ENCODE results near the gene ANTXRL. TPM values are rescaled to one million over a fixed set of nuclear protein-coding genes. Genes with fewer than 3 reads are reported as not detected.

The ANTXRL gene
- total and polyA plus RNA-seq, 10 of the 15 experiments (the other 5 are each of a cell fraction or from before 2014, with no cell fraction given), result not detected

- in situ Hi-C loops (cut with MboI) (no loop called here), intact Hi-C loops (cut with micrococcal nuclease; ENCODE audit: unreplicated experiment) (no loop called here)
- SMC1A ChIA-PET (ENCODE audit: uncharacterized antibody, unreplicated experiment), result no interaction called here
- peaks cover 2 to 5% of the 10 kb centered on the region in 2 experiments; a peak in 3 of 4 replicates for H3K27me3 ChIP-seq (replicated peaks in 1 of 2; ENCODE audit: control insufficient read depth in 2 of 2, insufficient read depth in 2 of 2, low read length in 1 of 2)
- CTCF ChIA-PET, result no interaction called here
- TF ChIP-seq ZZZ3 (IDR thresholded peaks at IDR 0.05; ENCODE audit: control insufficient read depth, insufficient read length, low read depth), result no peak
- no peaks in the 10 kb centered on the region for H3K4me1 ChIP-seq (ENCODE audit: control insufficient read depth, insufficient read depth, low read length)
- no peaks in the 10 kb centered on the region for H3K36me3 ChIP-seq (ENCODE audit: control insufficient read depth in 2 of 2, insufficient read depth in 2 of 2, low read length in 1 of 2)
- FAIRE-seq (no peak), ATAC-seq (no peak), DNase-seq (ENCODE audit: low read depth, low spot score) (no peak)
- no peaks in the 10 kb centered on the region for H3K9me3 ChIP-seq (replicated peaks; ENCODE audit: control insufficient read depth, insufficient read depth, low read length)
- POLR2A ChIA-PET, result no interaction called here
- no peaks in the 10 kb centered on the region for H3K79me2 ChIP-seq (ENCODE audit: control insufficient read depth, insufficient read depth, low read length)
- H3K9ac ChIP-seq (ENCODE audit: control insufficient read depth, insufficient read depth, low read length), result no peak overlapping the region
- H3K27ac ChIP-seq (ENCODE audit: control insufficient read depth, insufficient read depth), result no peak overlapping the region
- WGBS (ENCODE audit: insufficient coverage, insufficient replicate concordance, low lambda C conversion rate, missing lambda C conversion rate), result 41% methylated on average over 10 of the region's 10 CpGs
- RAD21 ChIA-PET (ENCODE audit: unreplicated experiment), result no interaction called here
- no peak overlapping the region for H2AFZ ChIP-seq (ENCODE audit: control insufficient read depth, low read depth, low read length)
- H3K4me2 ChIP-seq (ENCODE audit: control insufficient read depth, insufficient read depth), result no peak overlapping the region
- H3K4me3 ChIP-seq, result no peak overlapping the region
- BruUV-seq (replicated peaks), result no TSS peak
- no peaks in the 10 kb centered on the region for H4K20me1 ChIP-seq (ENCODE audit: control insufficient read depth, insufficient read depth)
Measured at GRCh38 chr10:46307281-46308112, 20.7 kb downstream of the ANTXRL start.

GRCh38 chr10:46308113-46308415, 21.3 kb downstream of the ANTXRL start:
- CTCF ChIA-PET, result no interaction called here

More at GRCh38 chr10:46308113-46308415, 21.3 kb downstream of the ANTXRL start:
- Histone ChIP-seq H3K4me2 (ENCODE audit: control insufficient read depth, insufficient read depth) (no peak overlapping the region), H3K4me1 (ENCODE audit: control insufficient read depth, insufficient read depth, low read length) (no peaks in the 10 kb centered on the region), H3K36me3 (ENCODE audit: control insufficient read depth in 2 of 2, insufficient read depth in 2 of 2, low read length in 1 of 2) (no peaks in the 10 kb centered on the region), H3K27ac (ENCODE audit: control insufficient read depth, insufficient read depth) (no peak overlapping the region), H3K4me3 (no peak overlapping the region), H3K79me2 (ENCODE audit: control insufficient read depth, insufficient read depth, low read length) (no peaks in the 10 kb centered on the region), H3K9ac (ENCODE audit: control insufficient read depth, insufficient read depth, low read length) (no peak overlapping the region), H4K20me1 (ENCODE audit: control insufficient read depth, insufficient read depth) (no peaks in the 10 kb centered on the region), H2AFZ (ENCODE audit: control insufficient read depth, low read depth, low read length) (no peak overlapping the region), H3K27me3 (replicated peaks in 1 of 2; ENCODE audit: control insufficient read depth in 2 of 2, insufficient read depth in 2 of 2, low read length in 1 of 2) (peaks cover 2 to 5% of the 10 kb centered on the region in 2 experiments; a peak in 3 of 4 replicates), H3K9me3 (replicated peaks; ENCODE audit: control insufficient read depth, insufficient read depth, low read length) (no peaks in the 10 kb centered on the region)
- TF ChIP-seq CREM (IDR thresholded peaks at IDR 0.05; ENCODE audit: low read depth) (no peak), RB1 (IDR thresholded peaks at IDR 0.05; ENCODE audit: borderline replicate concordance) (no peak), ATF2 (IDR thresholded peaks at IDR 0.05; ENCODE audit: low read length) (no peak), MTA3 (IDR thresholded peaks at IDR 0.05; ENCODE audit: borderline replicate concordance, low read length) (no peak), FOXK2 (IDR thresholded peaks at IDR 0.05) (no peak), TAF1 (IDR thresholded peaks at IDR 0.05; ENCODE audit: borderline replicate concordance, low read depth, low read length) (no peak), TBL1XR1 (IDR thresholded peaks at IDR 0.05; ENCODE audit: low read depth, low read length) (no peak), PBX3 (IDR thresholded peaks at IDR 0.05; ENCODE audit: insufficient replicate concordance, low read depth, low read length) (no peak), IKZF2 (IDR thresholded peaks at IDR 0.05) (no peak), USF1 (IDR thresholded peaks at IDR 0.05; ENCODE audit: borderline replicate concordance, extremely low read length, insufficient read depth, low read depth, low read length) (no peak), ZBED1 (IDR thresholded peaks at IDR 0.05; ENCODE audit: borderline replicate concordance) (no peak)
- ChIA-PET POLR2A (no interaction called here), RAD21 (ENCODE audit: unreplicated experiment) (no interaction called here), SMC1A (ENCODE audit: uncharacterized antibody, unreplicated experiment) (no interaction called here)
- no TSS peak for BruUV-seq (replicated peaks)
- intact Hi-C loops (cut with micrococcal nuclease; ENCODE audit: unreplicated experiment) (no loop called here), in situ Hi-C loops (cut with MboI) (no loop called here)
- WGBS (ENCODE audit: insufficient coverage, insufficient replicate concordance, low lambda C conversion rate, missing lambda C conversion rate), result 50% methylated on average over 3 of the region's 4 CpGs
- DNase-seq (ENCODE audit: low read depth, low spot score) (no peak), FAIRE-seq (no peak), ATAC-seq (no peak)
